CD14-positive monocyte (primary cell): ENCODE data around the gene RAP2A. TPM values are rescaled to one million over a fixed set of nuclear protein-coding genes. Genes with fewer than 3 reads are reported as not detected.

Source experiments
- DNase-seq, 3 donors: peaks; one replicate each; pipeline ENCODE4 v3.0.0-alpha.2; 2011 to 2022
- H2AFZ ChIP-seq: 2 replicates; pipeline ENCODE4 v1.6.0; 2012; ENCODE audit warnings: mild to moderate bottlenecking, low read depth, low read length, inconsistent platforms; ENCODE audit not compliant: insufficient read depth, poor library complexity, severe bottlenecking
- H3K27ac ChIP-seq, 2 donors: 1 replicate in 1 of 2; 2 replicates in 1 of 2; pipeline ENCODE4 v1.5.1; 2012 to 2013; ENCODE audit warnings: low read length in 2 of 2, control low read depth in 1 of 2, inconsistent platforms in 1 of 2, low read depth in 1 of 2, mild to moderate bottlenecking in 1 of 2
- H3K27me3 ChIP-seq, 2 donors: one replicate each; pipeline versions ENCODE4 v1.6.0 to v1.6.1; 2011 to 2013; ENCODE audit warnings: low read length in 2 of 2; ENCODE audit not compliant: control insufficient read depth in 2 of 2, insufficient read depth in 2 of 2
- H3K36me3 ChIP-seq, 2 donors: replicated peaks in 1 of 2; 1 replicate in 1 of 2; 2 replicates in 1 of 2; pipeline versions ENCODE4 v1.5.1 to v1.6.1; 2012 to 2013; ENCODE audit warnings: low read length in 2 of 2, control low read depth in 1 of 2, inconsistent platforms in 1 of 2, mild to moderate bottlenecking in 1 of 2; ENCODE audit not compliant: insufficient read depth in 2 of 2, control insufficient read depth in 1 of 2
- H3K4me1 ChIP-seq, 2 donors: 1 replicate in 1 of 2; 2 replicates in 1 of 2; pipeline versions ENCODE4 v1.5.1 to v1.6.1; 2012 to 2013; ENCODE audit warnings: low read length in 2 of 2, control low read depth in 1 of 2, inconsistent platforms in 1 of 2, mild to moderate bottlenecking in 1 of 2, moderate library complexity in 1 of 2; ENCODE audit not compliant: insufficient read depth in 2 of 2, control insufficient read depth in 1 of 2
- H3K4me2 ChIP-seq: replicated peaks from 2 replicates; pipeline ENCODE3; 2012; ENCODE audit warnings: low read length, moderate library complexity, mild to moderate bottlenecking; ENCODE audit not compliant: poor library complexity, severe bottlenecking; ENCODE audit errors: extremely low read depth
- H3K4me3 ChIP-seq, 3 experiments: fragments of 200-600 bp in 1 of 3; sonication (generic) in 1 of 3; replicated peaks in 1 of 3; 1 replicate in 2 of 3; 2 replicates in 1 of 3; pipeline ENCODE4 v1.5.1; 2011 to 2013; ENCODE audit warnings: low read length in 3 of 3, mild to moderate bottlenecking in 3 of 3, control low read depth in 2 of 3, low read depth in 2 of 3, inconsistent platforms in 1 of 3, moderate library complexity in 1 of 3
- H3K79me2 ChIP-seq: 2 replicates; pipeline ENCODE4 v1.6.0; 2012; ENCODE audit warnings: mild to moderate bottlenecking, control low read depth, inconsistent platforms, low read length, moderate library complexity; ENCODE audit not compliant: insufficient read depth
- H3K9ac ChIP-seq: 2 replicates; pipeline ENCODE4 v1.6.0; 2017; ENCODE audit warnings: low read length, mild to moderate bottlenecking; ENCODE audit not compliant: insufficient read depth, poor library complexity, severe bottlenecking
- H3K9me3 ChIP-seq, 2 donors: replicated peaks in 1 of 2; 1 replicate in 1 of 2; 2 replicates in 1 of 2; pipeline versions ENCODE4 v1.5.1 to v1.6.1; 2012 to 2013; ENCODE audit warnings: low read length in 2 of 2, control low read depth in 1 of 2; ENCODE audit not compliant: control insufficient read depth in 1 of 2, insufficient read depth in 1 of 2
- H4K20me1 ChIP-seq: 2 replicates; pipeline ENCODE4 v1.6.0; 2012; ENCODE audit warnings: mild to moderate bottlenecking, low read length, control low read depth, moderate library complexity; ENCODE audit not compliant: insufficient read depth
- H3K27ac Mint-ChIP-seq, 7 donors: one replicate each; pipeline ENCODE4 v1.8.0; 2020; ENCODE audit warnings: mild to moderate bottlenecking in 7 of 7, mixed read lengths in 7 of 7, moderate library complexity in 6 of 7, inconsistent platforms in 2 of 7
- H3K27me3 Mint-ChIP-seq, 3 donors: one replicate each; pipeline ENCODE4 v1.8.0; 2021 to 2022; ENCODE audit warnings: low read depth in 3 of 3, mild to moderate bottlenecking in 3 of 3, mixed read lengths in 3 of 3, moderate library complexity in 3 of 3, inconsistent platforms in 1 of 3
- H3K36me3 Mint-ChIP-seq, 2 donors: one replicate each; pipeline ENCODE4 v1.8.0; 2020; ENCODE audit warnings: mixed read lengths in 2 of 2, inconsistent platforms in 1 of 2, mild to moderate bottlenecking in 1 of 2
- H3K4me1 Mint-ChIP-seq: one replicate; pipeline ENCODE4 v1.8.0; 2020; ENCODE audit warnings: mild to moderate bottlenecking, mixed read lengths
- H3K4me3 Mint-ChIP-seq, 2 donors: one replicate each; pipeline ENCODE4 v1.8.0; 2020; ENCODE audit warnings: mild to moderate bottlenecking in 2 of 2, mixed read lengths in 2 of 2, moderate library complexity in 1 of 2
- H3K9me3 Mint-ChIP-seq, 7 donors: one replicate each; pipeline ENCODE4 v1.8.0; 2020 to 2022; ENCODE audit warnings: mixed read lengths in 7 of 7, mild to moderate bottlenecking in 6 of 7, moderate library complexity in 6 of 7, inconsistent platforms in 2 of 7
- WGBS: methylation state at CpG from one replicate; pipeline ENCODE4 v1.1.5; 2013; ENCODE audit warnings: missing lambda C conversion rate; ENCODE audit not compliant: insufficient coverage; 5-methylcytosine and 5-hydroxymethylcytosine counted together
- intact Hi-C, 2 donors: fragments of 100-400 bp; cut with micrococcal nuclease; formaldehyde crosslinking; loops; one replicate each; pipeline versions ENCODE4 v1.15.0 to v1.15.1; 2023
- polyA plus RNA-seq, 3 donors: library from polyadenylated mRNA; depleted of rRNA in 1 of 3; unstranded in 2 of 3; stranded (reverse) in 1 of 3; fragments of 300-500 nt in 2 of 3; fragments of >200 nt in 1 of 3; fragmentation: Illumina TruSeq in 2 of 3; gene quantifications; 1 replicate in 2 of 3; 2 replicates in 1 of 3; pipeline ENCODE4 v1.2.3, GENCODE V29; 2012 to 2021
- TF ChIP-seq, protein P1 (sequence below): fragments of 200-600 bp; IDR thresholded peaks from one replicate; pipeline ENCODE4 v1.8.0; 2022; ENCODE audit warnings: antibody characterized with exemption, mild to moderate bottlenecking

The RAP2A gene
- polyA plus RNA-seq, 3 donors: 2.3 to 5.3 (median 4.5) TPM

DNA sequence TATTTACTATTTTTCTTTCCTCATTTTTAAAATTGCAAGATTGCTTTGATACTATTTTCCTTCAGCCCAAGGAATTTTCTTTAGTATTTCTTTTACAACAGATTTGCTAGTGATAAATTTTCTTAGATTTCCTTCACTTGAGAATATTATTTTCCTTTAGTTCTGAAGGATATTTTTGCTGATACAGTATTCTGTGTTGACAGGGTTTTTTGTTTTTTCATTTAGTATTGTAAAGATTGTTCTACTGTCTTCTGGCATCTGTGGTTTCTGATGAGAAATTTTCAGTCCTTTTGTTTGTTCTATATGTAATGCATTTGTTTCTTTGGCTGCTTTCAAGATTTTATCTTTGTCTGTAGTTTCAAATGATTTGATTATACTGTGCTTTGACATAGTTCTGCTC is 20.7 kb downstream of the RAP2A start:
- no peak overlapping the region for H3K4me2 ChIP-seq
- H3K27ac Mint-ChIP-seq: peak overlapping the region in 1 of 7 donors; percentile 11
- no peak overlapping the region for H3K9ac ChIP-seq
- peaks cover 9 to 25% of the 10 kb centered on the region in 2 donors for H3K36me3 Mint-ChIP-seq
- H4K20me1 ChIP-seq: no peaks in the 10 kb centered on the region
- peaks cover 5% of the 10 kb centered on the region for H3K4me1 Mint-ChIP-seq
- H3K79me2 ChIP-seq: no peaks in the 10 kb centered on the region
- no peaks in the 10 kb centered on the region for H3K9me3 ChIP-seq
- no peak overlapping the region for H3K27ac ChIP-seq
- TF ChIP-seq, protein P1, sequence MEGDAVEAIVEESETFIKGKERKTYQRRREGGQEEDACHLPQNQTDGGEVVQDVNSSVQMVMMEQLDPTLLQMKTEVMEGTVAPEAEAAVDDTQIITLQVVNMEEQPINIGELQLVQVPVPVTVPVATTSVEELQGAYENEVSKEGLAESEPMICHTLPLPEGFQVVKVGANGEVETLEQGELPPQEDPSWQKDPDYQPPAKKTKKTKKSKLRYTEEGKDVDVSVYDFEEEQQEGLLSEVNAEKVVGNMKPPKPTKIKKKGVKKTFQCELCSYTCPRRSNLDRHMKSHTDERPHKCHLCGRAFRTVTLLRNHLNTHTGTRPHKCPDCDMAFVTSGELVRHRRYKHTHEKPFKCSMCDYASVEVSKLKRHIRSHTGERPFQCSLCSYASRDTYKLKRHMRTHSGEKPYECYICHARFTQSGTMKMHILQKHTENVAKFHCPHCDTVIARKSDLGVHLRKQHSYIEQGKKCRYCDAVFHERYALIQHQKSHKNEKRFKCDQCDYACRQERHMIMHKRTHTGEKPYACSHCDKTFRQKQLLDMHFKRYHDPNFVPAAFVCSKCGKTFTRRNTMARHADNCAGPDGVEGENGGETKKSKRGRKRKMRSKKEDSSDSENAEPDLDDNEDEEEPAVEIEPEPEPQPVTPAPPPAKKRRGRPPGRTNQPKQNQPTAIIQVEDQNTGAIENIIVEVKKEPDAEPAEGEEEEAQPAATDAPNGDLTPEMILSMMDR: no peak
- H3K27me3 ChIP-seq: no peaks in the 10 kb centered on the region
- H3K9me3 Mint-ChIP-seq: peaks cover 4 to 17% (median 11%) of the 10 kb centered on the region in 7 donors
- H3K4me3 ChIP-seq: no peak overlapping the region
- H3K4me1 ChIP-seq: no peaks in the 10 kb centered on the region
- H3K36me3 ChIP-seq: peaks cover 0 to 6% of the 10 kb centered on the region in 2 donors
- DNase-seq: no peak
- no peak overlapping the region for H2AFZ ChIP-seq
- intact Hi-C loops: no loop called here
- H3K4me3 Mint-ChIP-seq: no peak overlapping the region
- peaks cover 0 to 3% (median 0%) of the 10 kb centered on the region in 3 donors for H3K27me3 Mint-ChIP-seq

DNA sequence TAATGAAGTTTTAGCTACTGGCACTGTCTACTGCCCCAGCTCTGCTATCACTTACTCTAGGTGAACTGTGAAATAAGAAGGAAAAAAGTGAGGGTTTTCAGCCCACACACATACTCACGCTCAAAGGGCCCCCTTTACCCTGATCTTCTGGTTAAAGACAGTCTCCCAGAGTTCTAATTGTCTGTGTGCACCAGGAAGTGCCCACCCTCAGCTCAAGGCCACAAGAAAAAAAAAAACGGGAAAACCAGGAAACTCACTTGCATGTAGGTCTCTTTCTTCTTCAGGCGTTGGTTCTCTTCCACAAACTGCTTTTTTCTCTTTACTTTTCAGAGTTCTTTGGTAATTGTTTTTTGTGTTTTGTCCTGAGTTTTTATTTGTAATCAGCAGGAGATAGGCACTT is 22.1 kb downstream of the RAP2A start:
- no peak for DNase-seq
- peaks cover 0 to 6% of the 10 kb centered on the region in 2 donors for H3K36me3 ChIP-seq
- H3K36me3 Mint-ChIP-seq: peaks cover 7 to 25% of the 10 kb centered on the region in 2 donors
- no peak overlapping the region for H2AFZ ChIP-seq
- no peaks in the 10 kb centered on the region for H3K9me3 ChIP-seq
- H3K79me2 ChIP-seq: no peaks in the 10 kb centered on the region
- peaks cover 0 to 3% (median 0%) of the 10 kb centered on the region in 3 donors for H3K27me3 Mint-ChIP-seq
- H3K4me2 ChIP-seq: no peak overlapping the region
- no peak overlapping the region for H3K4me3 Mint-ChIP-seq
- WGBS: 100% methylated on average over 1 of the region's 3 CpGs
- H3K9ac ChIP-seq: no peak overlapping the region
- TF ChIP-seq, protein P1: no peak
- H3K4me1 Mint-ChIP-seq: peaks cover 16% of the 10 kb centered on the region
- intact Hi-C loops: no loop called here
- no peak overlapping the region for H3K27ac Mint-ChIP-seq
- H3K27ac ChIP-seq: no peak overlapping the region
- peaks cover 4 to 17% (median 11%) of the 10 kb centered on the region in 7 donors for H3K9me3 Mint-ChIP-seq
- H4K20me1 ChIP-seq: peaks cover 3% of the 10 kb centered on the region
- peaks cover 0 to 5% of the 10 kb centered on the region in 2 donors for H3K4me1 ChIP-seq
- H3K27me3 ChIP-seq: no peaks in the 10 kb centered on the region
- no peak overlapping the region for H3K4me3 ChIP-seq
